Keratinocyte (primary cell): Measurements from ENCODE around the gene MYOM1. TPM values are rescaled to one million over a fixed set of nuclear protein-coding genes. Genes with fewer than 3 reads are reported as not detected.

Source experiments
- DNase-seq: peaks from one replicate; pipeline ENCODE4 v3.0.0-alpha.2; 2011; ENCODE audit warnings: low read depth, missing footprints, low spot score
- FAIRE-seq: peaks from 2 replicates; lab custom pipeline; 2011; peaks lifted over from hg19 to GRCh38; lab: Jason Lieb, UNC
- H2AFZ ChIP-seq: 2 replicates; pipeline ENCODE4 v1.6.0; 2012; ENCODE audit warnings: low read length, control low read depth, inconsistent platforms; ENCODE audit not compliant: control insufficient read depth
- H3K27ac ChIP-seq: 2 replicates; pipeline ENCODE4 v1.5.1; 2011; ENCODE audit warnings: low read length; ENCODE audit not compliant: control insufficient read depth, insufficient read depth
- H3K27me3 ChIP-seq: 3 replicates; pipeline ENCODE4 v1.6.0; 2011; ENCODE audit warnings: low read length; ENCODE audit not compliant: control insufficient read depth, insufficient read depth; ENCODE audit errors: extremely low read depth
- H3K36me3 ChIP-seq, 2 experiments: 2 replicates in 1 of 2; 3 replicates in 1 of 2; pipeline ENCODE4 v1.5.1; 2011; ENCODE audit warnings: low read length in 2 of 2, mild to moderate bottlenecking in 1 of 2; ENCODE audit not compliant: control insufficient read depth in 2 of 2, insufficient read depth in 2 of 2; ENCODE audit errors: extremely low read depth in 1 of 2
- H3K4me1 ChIP-seq: 3 replicates; pipeline ENCODE4 v1.5.1; 2011; ENCODE audit warnings: low read length; ENCODE audit not compliant: control insufficient read depth, insufficient read depth; ENCODE audit errors: extremely low read depth
- H3K4me2 ChIP-seq: 3 replicates; pipeline ENCODE4 v1.6.0; 2011; ENCODE audit warnings: low read depth, low read length; ENCODE audit not compliant: control insufficient read depth, insufficient read depth; ENCODE audit errors: extremely low read depth
- H3K4me3 ChIP-seq, 3 experiments: fragments of 200-600 bp in 1 of 3; sonication (generic) in 1 of 3; 2 replicates in 2 of 3; 3 replicates in 1 of 3; pipeline ENCODE4 v1.5.1; 2011 to 2016; ENCODE audit warnings: low read length in 3 of 3, mild to moderate bottlenecking in 3 of 3, control low read depth in 2 of 3, inconsistent platforms in 1 of 3, low read depth in 1 of 3, mixed read lengths in 1 of 3, mixed run types in 1 of 3, moderate library complexity in 1 of 3; ENCODE audit not compliant: control insufficient read depth in 2 of 3, insufficient read depth in 2 of 3; ENCODE audit errors: extremely low read depth in 1 of 3
- H3K79me2 ChIP-seq: 2 replicates; pipeline ENCODE4 v1.6.0; 2012; ENCODE audit warnings: low read length; ENCODE audit not compliant: control insufficient read depth, insufficient read depth
- H3K9ac ChIP-seq: 3 replicates; pipeline ENCODE4 v1.6.0; 2011; ENCODE audit warnings: low read length; ENCODE audit not compliant: control insufficient read depth, insufficient read depth; ENCODE audit errors: extremely low read depth
- H3K9me1 ChIP-seq: 3 replicates; pipeline ENCODE4 v1.6.0; 2011; ENCODE audit warnings: low read length; ENCODE audit not compliant: control insufficient read depth, insufficient read depth; ENCODE audit errors: extremely low read depth
- H3K9me3 ChIP-seq: 2 replicates; pipeline ENCODE4 v1.5.1; 2012; ENCODE audit warnings: low read depth, low read length; ENCODE audit not compliant: control insufficient read depth
- H4K20me1 ChIP-seq: 3 replicates; pipeline ENCODE4 v1.6.0; 2011; ENCODE audit warnings: low read length; ENCODE audit not compliant: control insufficient read depth, insufficient read depth; ENCODE audit errors: extremely low read depth
- EZH2 ChIP-seq: IDR thresholded peaks from one replicate; pipeline ENCODE4 v1.6.1; 2012; ENCODE audit warnings: inconsistent platforms, mild to moderate bottlenecking, low read length, moderate library complexity
- dilution Hi-C: fragments of 300-500 bp; cut with MboI; formaldehyde crosslinking; loops from one replicate; pipeline ENCODE4 v1.7.0; 2020; ENCODE audit warnings: low sequenced_read_pairs; ENCODE audit not compliant: extremely low pct_ligation_motif_present
- polyA plus RNA-seq, 5 experiments: library from polyadenylated mRNA; depleted of rRNA in 3 of 5; stranded (reverse) in 3 of 5; stranded (forward) in 1 of 5; unstranded in 1 of 5; fragments of >200 nt; gene quantifications; 1 replicate in 1 of 5; 2 replicates in 3 of 5; 3 replicates in 1 of 5; pipeline versions ENCODE4 v1.2.1 to v1.2.3, GENCODE V29; 2011 to 2012; ENCODE audit warnings: missing spikeins in 2 of 5, low read depth in 1 of 5, low replicate concordance in 1 of 5
- TF ChIP-seq, protein P1 (sequence below), 3 experiments: IDR thresholded peaks in 1 of 3; conservative IDR thresholded peaks in 1 of 3; optimal IDR thresholded peaks in 1 of 3; 2 replicates in 2 of 3; 3 replicates in 1 of 3; pipeline versions ENCODE3 to v1.5.1; 2011; ENCODE audit warnings: low read length in 3 of 3, mild to moderate bottlenecking in 3 of 3, moderate library complexity in 2 of 3, control low read depth in 1 of 3, inconsistent platforms in 1 of 3; ENCODE audit not compliant: insufficient read depth in 2 of 3; ENCODE audit errors: extremely low read depth in 1 of 3

Gene MYOM1
- polyA plus RNA-seq, 1 donor (not counting 4 experiments of a cell fraction or from before 2014, with no cell fraction given) = 0.03 TPM

GRCh38 chr18:3153107-3153704, 66.6 kb downstream of the MYOM1 start:
- Histone ChIP-seq H3K27ac (no peak overlapping the region), H3K79me2 (no peaks in the 10 kb centered on the region), H3K4me2 (no peak overlapping the region), H3K4me1 (no peaks in the 10 kb centered on the region), H3K9me3 (no peaks in the 10 kb centered on the region), H2AFZ (no peak overlapping the region), H3K4me3 (no peak overlapping the region), H3K27me3 (no peaks in the 10 kb centered on the region), H3K36me3 (no peaks in the 10 kb centered on the region), H3K9me1 (no peaks in the 10 kb centered on the region), H4K20me1 (no peaks in the 10 kb centered on the region), H3K9ac (no peak overlapping the region)
- no peak for TF ChIP-seq EZH2
- TF ChIP-seq, protein P1, sequence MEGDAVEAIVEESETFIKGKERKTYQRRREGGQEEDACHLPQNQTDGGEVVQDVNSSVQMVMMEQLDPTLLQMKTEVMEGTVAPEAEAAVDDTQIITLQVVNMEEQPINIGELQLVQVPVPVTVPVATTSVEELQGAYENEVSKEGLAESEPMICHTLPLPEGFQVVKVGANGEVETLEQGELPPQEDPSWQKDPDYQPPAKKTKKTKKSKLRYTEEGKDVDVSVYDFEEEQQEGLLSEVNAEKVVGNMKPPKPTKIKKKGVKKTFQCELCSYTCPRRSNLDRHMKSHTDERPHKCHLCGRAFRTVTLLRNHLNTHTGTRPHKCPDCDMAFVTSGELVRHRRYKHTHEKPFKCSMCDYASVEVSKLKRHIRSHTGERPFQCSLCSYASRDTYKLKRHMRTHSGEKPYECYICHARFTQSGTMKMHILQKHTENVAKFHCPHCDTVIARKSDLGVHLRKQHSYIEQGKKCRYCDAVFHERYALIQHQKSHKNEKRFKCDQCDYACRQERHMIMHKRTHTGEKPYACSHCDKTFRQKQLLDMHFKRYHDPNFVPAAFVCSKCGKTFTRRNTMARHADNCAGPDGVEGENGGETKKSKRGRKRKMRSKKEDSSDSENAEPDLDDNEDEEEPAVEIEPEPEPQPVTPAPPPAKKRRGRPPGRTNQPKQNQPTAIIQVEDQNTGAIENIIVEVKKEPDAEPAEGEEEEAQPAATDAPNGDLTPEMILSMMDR (optimal IDR thresholded peaks at IDR 0.05 in 1 of 3, IDR thresholded peaks at IDR 0.05 in 1 of 3, conservative IDR thresholded peaks at IDR 0.05 in 1 of 3; ENCODE audit: extremely low read depth in 1 of 3, insufficient read depth in 2 of 3, low read length in 3 of 3) = no peak
- FAIRE-seq = no peak
- no peak for DNase-seq
- dilution Hi-C loops = no loop called here

DNA sequence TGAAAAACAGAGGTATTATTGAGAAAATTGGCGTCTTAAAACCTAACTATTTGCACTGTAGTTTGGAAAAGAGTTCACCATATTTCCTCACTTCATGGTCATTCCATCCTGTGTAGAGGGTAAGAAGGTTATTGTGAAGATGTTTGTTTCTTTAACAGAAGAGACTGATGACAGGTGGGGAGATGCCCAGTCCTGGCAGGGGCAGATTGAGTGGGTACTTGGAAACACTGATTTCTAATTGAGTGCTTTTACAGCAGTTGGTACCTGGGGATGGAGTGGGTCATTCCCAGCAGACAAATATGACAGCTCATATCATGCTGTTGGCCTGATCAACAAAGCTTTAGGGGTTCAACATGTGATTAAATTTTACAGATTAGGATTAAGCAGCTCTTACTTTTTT, 67.5 kb downstream of the MYOM1 start:
- Histone ChIP-seq H3K4me2 (no peak overlapping the region), H3K9me1 (no peaks in the 10 kb centered on the region), H4K20me1 (no peaks in the 10 kb centered on the region), H3K4me3 (no peak overlapping the region), H3K36me3 (no peaks in the 10 kb centered on the region), H3K79me2 (no peaks in the 10 kb centered on the region), H3K27ac (no peak overlapping the region), H3K4me1 (no peaks in the 10 kb centered on the region), H3K27me3 (no peaks in the 10 kb centered on the region), H3K9ac (no peak overlapping the region), H3K9me3 (no peaks in the 10 kb centered on the region), H2AFZ (no peak overlapping the region)
- FAIRE-seq (no peak), DNase-seq (no peak)
- TF ChIP-seq, protein P1 (optimal IDR thresholded peaks at IDR 0.05 in 1 of 3, IDR thresholded peaks at IDR 0.05 in 1 of 3, conservative IDR thresholded peaks at IDR 0.05 in 1 of 3; ENCODE audit: extremely low read depth in 1 of 3, insufficient read depth in 2 of 3, low read length in 3 of 3) = no peak
- TF ChIP-seq EZH2 = no peak
- dilution Hi-C loops = no loop called here
